Tibial artery (tissue), 4 donors: ENCODE results near the gene OR8U1.

Experiments
- DNase-seq, 2 donors: peaks; one replicate each; pipeline ENCODE4 v3.0.0-alpha.2; 2019
- H3K27ac ChIP-seq, 2 donors: fragments of 200-600 bp; sonication (generic) in 1 of 2; 1 replicate in 1 of 2; 2 replicates in 1 of 2; pipeline ENCODE4 v1.5.1; 2018 to 2019; ENCODE audit warnings: mild to moderate bottlenecking in 1 of 2
- H3K27me3 ChIP-seq, 2 donors: fragments of 200-600 bp; sonication (generic) in 1 of 2; one replicate each; pipeline versions ENCODE4 v1.5.1 to v1.6.0; 2016 to 2019
- H3K36me3 ChIP-seq, 3 donors: fragments of 200-600 bp; sonication (generic) in 2 of 3; one replicate each; pipeline ENCODE4 v1.5.1; 2016 to 2019; ENCODE audit warnings: mild to moderate bottlenecking in 2 of 3
- H3K4me1 ChIP-seq, 4 donors: fragments of 200-600 bp; sonication (generic) in 2 of 4; 1 replicate in 3 of 4; 2 replicates in 1 of 4; pipeline ENCODE4 v1.5.1; 2016 to 2019
- H3K4me3 ChIP-seq, 2 donors: fragments of 200-600 bp; sonication (generic) in 1 of 2; 1 replicate in 1 of 2; 2 replicates in 1 of 2; pipeline ENCODE4 v1.5.1; 2018 to 2019; ENCODE audit warnings: mild to moderate bottlenecking in 2 of 2
- H3K9me3 ChIP-seq, 3 donors: fragments of 200-600 bp; sonication (generic) in 1 of 3; one replicate each; pipeline ENCODE4 v1.5.1; 2016 to 2019
- CTCF ChIP-seq, 2 experiments: fragments of 200-600 bp in 1 of 2; fragments of 450-650 bp in 1 of 2; IDR thresholded peaks; one replicate each; pipeline ENCODE4 v1.5.1; 2017 to 2019; ENCODE audit warnings: antibody characterized with exemption in 2 of 2, mild to moderate bottlenecking in 1 of 2, moderate library complexity in 1 of 2
- intact Hi-C: fragments of 100-400 bp; cut with DNase I; formaldehyde crosslinking; loops from one replicate; pipeline ENCODE4 v1.15.0; 2023; ENCODE audit warnings: low total_unique reads

OR8U1 gene

GRCh38 chr11:56375324-56375723 lies at the start of gene OR8U1:
TSS of gene OR8U1 (plus strand) at chr11:56375624. CDS start at chr11:56375624, 0 bp downstream.
- no peak within 1 kb of the TSS for H3K4me3 ChIP-seq
- no peaks in the 10 kb centered on the region for H3K36me3 ChIP-seq
- intact Hi-C loops = no loop called here
- no peaks in the 10 kb centered on the region for H3K9me3 ChIP-seq
- no peak for DNase-seq
- H3K4me1 ChIP-seq = no peaks in the 10 kb centered on the region
- no peak within 1 kb of the TSS for H3K27ac ChIP-seq
- no peaks in the 10 kb centered on the region for H3K27me3 ChIP-seq
- no peak for TF ChIP-seq CTCF (IDR thresholded peaks at IDR 0.05)

- no peak for TF ChIP-seq CTCF (IDR thresholded peaks at IDR 0.05)
- no peaks in the 10 kb centered on the region for H3K4me1 ChIP-seq
- H3K9me3 ChIP-seq = peaks cover 0 to 4% (median 0%) of the 10 kb centered on the region in 3 donors
- H3K27ac ChIP-seq = no peak overlapping the region
- H3K36me3 ChIP-seq = no peaks in the 10 kb centered on the region
- DNase-seq = no peak
- no peak overlapping the region for H3K4me3 ChIP-seq
- no peaks in the 10 kb centered on the region for H3K27me3 ChIP-seq
- intact Hi-C loops = no loop called here
Observed at GRCh38 chr11:56331861-56332491, 43.4 kb upstream of the OR8U1 start.

GRCh38 chr11:56333156-56333555 lies 42.3 kb upstream of the OR8U1 start:
- TF ChIP-seq CTCF (IDR thresholded peaks at IDR 0.05) = no peak
- H3K9me3 ChIP-seq = peaks cover 0 to 11% (median 0%) of the 10 kb centered on the region in 3 donors
- H3K36me3 ChIP-seq = no peaks in the 10 kb centered on the region
- H3K27me3 ChIP-seq = no peaks in the 10 kb centered on the region
- DNase-seq = no peak
- H3K4me1 ChIP-seq = no peaks in the 10 kb centered on the region
- H3K27ac ChIP-seq = no peak overlapping the region
- intact Hi-C loops = no loop called here
- H3K4me3 ChIP-seq = no peak overlapping the region

GRCh38 chr11:56340289-56340688 lies 35.1 kb upstream of the OR8U1 start:
- no peak overlapping the region for H3K27ac ChIP-seq

GRCh38 chr11:56345739-56346138 lies 29.7 kb upstream of the OR8U1 start, which contains the start of gene OR8K1:
TSS of gene OR8K1 (plus strand) at chr11:56346039. CDS start at chr11:56346039, 0 bp downstream.
- intact Hi-C loops = no loop called here
- H3K27ac ChIP-seq = no peak within 1 kb of the TSS
- no peaks in the 10 kb centered on the region for H3K4me1 ChIP-seq
- H3K4me3 ChIP-seq = no peak within 1 kb of the TSS
- H3K36me3 ChIP-seq = no peaks in the 10 kb centered on the region
- no peak for TF ChIP-seq CTCF (IDR thresholded peaks at IDR 0.05)
- H3K27me3 ChIP-seq = no peaks in the 10 kb centered on the region
- H3K9me3 ChIP-seq = no peaks in the 10 kb centered on the region
- DNase-seq = no peak

More at GRCh38 chr11:56340289-56340688, 35.1 kb upstream of the OR8U1 start:
- TF ChIP-seq CTCF (IDR thresholded peaks at IDR 0.05) = no peak
- H3K4me1 ChIP-seq = no peaks in the 10 kb centered on the region
- H3K4me3 ChIP-seq = no peak overlapping the region
- H3K27me3 ChIP-seq = no peaks in the 10 kb centered on the region
- no peak for DNase-seq
- peaks cover 0 to 11% (median 0%) of the 10 kb centered on the region in 3 donors for H3K9me3 ChIP-seq
- no peaks in the 10 kb centered on the region for H3K36me3 ChIP-seq
- intact Hi-C loops = no loop called here
